HG02623 (cell line): ENCODE data around the gene OR8B3.

Source experiments
- ATAC-seq: cut with Tn5 transposase; IDR thresholded peaks from one replicate; pipeline ENCODE4 v1.9.1; 2021; ENCODE audit warnings: moderate library complexity; ENCODE audit not compliant: unreplicated experiment

Gene OR8B3

DNA sequence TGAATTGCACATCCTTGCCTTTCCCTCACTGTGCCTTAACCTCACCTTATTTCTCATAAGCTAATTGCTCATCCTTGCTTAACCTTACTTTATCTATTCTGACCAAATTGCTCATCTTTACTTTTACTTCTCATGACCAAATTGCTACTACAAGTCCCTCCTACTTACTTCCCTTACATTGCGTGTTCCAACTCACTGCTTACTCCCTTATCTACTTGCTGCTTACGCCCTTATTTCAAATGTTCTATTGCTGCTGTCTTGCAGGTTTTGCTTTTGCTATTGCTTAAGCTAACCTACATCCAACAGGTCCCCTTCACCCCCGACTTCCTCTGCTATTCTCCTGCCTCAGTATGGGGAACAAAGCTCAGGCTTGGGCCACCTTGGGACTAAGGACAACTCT lies 22.5 kb downstream of the OR8B3 start:
- no peak for ATAC-seq

DNA sequence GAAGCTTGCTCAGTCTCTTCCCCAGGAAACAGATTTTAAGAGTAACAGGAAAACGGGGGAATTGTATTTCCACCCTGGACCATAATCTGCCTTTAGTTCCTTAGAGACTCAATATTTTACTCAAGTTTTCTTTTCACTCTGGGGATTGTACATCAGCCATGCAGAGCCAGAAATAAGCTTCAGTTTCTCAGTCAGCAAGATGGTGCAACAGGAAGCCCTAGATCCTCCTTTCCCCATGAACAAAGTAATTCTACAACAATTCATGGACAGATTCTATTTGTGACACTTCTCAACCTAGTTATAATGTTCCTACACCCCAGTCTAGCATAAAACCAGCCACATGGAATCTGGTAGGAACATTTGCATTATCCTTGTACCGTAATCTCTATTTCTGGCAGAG lies 39.3 kb downstream of the OR8B3 start:
- no peak for ATAC-seq

DNA sequence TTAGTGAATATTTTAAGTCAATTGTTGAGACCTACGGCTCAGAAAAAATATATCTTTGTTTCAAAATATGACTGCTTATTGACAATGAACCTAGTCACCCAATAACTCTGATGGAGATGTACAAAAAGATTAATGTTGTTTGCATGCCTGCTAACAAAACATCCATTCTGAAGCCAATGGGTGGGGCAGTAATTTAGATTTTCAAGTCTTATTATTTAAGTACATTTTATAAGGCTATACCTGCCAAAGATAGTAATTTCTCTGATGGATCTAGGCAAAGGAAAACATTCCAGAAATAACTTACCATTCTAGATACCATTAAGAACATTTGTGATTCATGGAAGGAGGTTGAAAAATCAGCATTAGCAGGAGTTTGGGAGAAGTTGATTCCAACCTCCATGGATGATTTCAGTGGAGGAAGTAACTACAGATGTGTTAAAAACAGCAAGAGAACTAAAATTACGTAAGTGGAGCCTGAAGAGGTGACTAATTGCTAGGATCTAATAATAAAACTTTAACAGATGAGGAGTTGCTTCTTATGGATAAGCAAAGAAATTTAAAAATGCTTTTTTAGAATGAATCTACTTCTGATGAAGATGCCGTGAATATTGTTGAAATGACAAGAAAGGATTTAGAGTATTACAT lies 52.4 kb downstream of the OR8B3 start:
- no peak for ATAC-seq
